OCI-M2 (cell line): Measurements from ENCODE around the gene MC4R.
"Not testable (repeated sequence)": the region's sequence is repeated elsewhere in the genome, so short reads cannot be mapped to it uniquely, and the experiment has no call there.

Experiments
- DNase-seq: peaks from one replicate; lab custom pipeline; 2025; ENCODE audit not compliant: unreplicated experiment; lab: John Stamatoyannopoulos, UW

Gene MC4R

GRCh38 chr18:60372596-60372995, at the start of gene MC4R:
Gene MC4R, minus strand, starts transcription at chr18:60372775. Its CDS starts 426 bp downstream, at chr18:60372349.
- no peak for DNase-seq

- not testable (repeated sequence) for DNase-seq
Observed at GRCh38 chr18:60422306-60422705, 49.7 kb upstream of the MC4R start.

GRCh38 chr18:60421356-60422118, 49.0 kb upstream of the MC4R start:
- no peak for DNase-seq

- DNase-seq: no peak
Observed at GRCh38 chr18:60417946-60418345, 45.4 kb upstream of the MC4R start.

GRCh38 chr18:60413944-60414547, 41.5 kb upstream of the MC4R start:
- DNase-seq: no peak

GRCh38 chr18:60411715-60412114, 39.1 kb upstream of the MC4R start:
- DNase-seq: peak; percentile 26

- DNase-seq: no peak
Observed at GRCh38 chr18:60406721-60407120, 34.1 kb upstream of the MC4R start.

- DNase-seq: no peak
Observed at GRCh38 chr18:60404486-60405085, 32.0 kb upstream of the MC4R start.

- DNase-seq: no peak
Observed at GRCh38 chr18:60401346-60401745, 28.8 kb upstream of the MC4R start.

- no peak for DNase-seq
Observed at GRCh38 chr18:60391571-60392226, 19.1 kb upstream of the MC4R start.

GRCh38 chr18:60389314-60389713, 16.7 kb upstream of the MC4R start:
- DNase-seq: no peak

GRCh38 chr18:60385693-60386092, 13.1 kb upstream of the MC4R start:
- DNase-seq: no peak

- DNase-seq: no peak
Observed at GRCh38 chr18:60383893-60384292, 11.3 kb upstream of the MC4R start.

- DNase-seq: no peak
Observed at GRCh38 chr18:60377778-60378469, 5.3 kb upstream of the MC4R start.

GRCh38 chr18:60372132-60372531, 443 bp downstream of the MC4R start:
- DNase-seq: no peak

- no peak for DNase-seq
Observed at GRCh38 chr18:60358516-60358915, 14.1 kb downstream of the MC4R start.

GRCh38 chr18:60350941-60351340, 21.6 kb downstream of the MC4R start:
- DNase-seq: no peak

- no peak for DNase-seq
Observed at GRCh38 chr18:60350150-60350549, 22.4 kb downstream of the MC4R start.

GRCh38 chr18:60347526-60348045, 25.0 kb downstream of the MC4R start:
- DNase-seq: no peak

GRCh38 chr18:60339018-60339417, 33.6 kb downstream of the MC4R start:
- no peak for DNase-seq

- no peak for DNase-seq
Observed at GRCh38 chr18:60331890-60332289, 40.7 kb downstream of the MC4R start.
